Activated T-helper 2 cell treated with anti-CD3 and anti-CD28 coated beads, Interferon-gamma antibody, Interleukin-2, Interleukin-4, amounts not matched to agents 10 μg/mL and 5 μg/mL and 100 μg/mL, durations not matched to agents 14 hours and 24 hours and 36 hours (primary cell): ENCODE data around the gene UBFD1. TPM values are rescaled to one million over a fixed set of nuclear protein-coding genes. Genes with fewer than 3 reads are reported as not detected.
"Not testable (repeated sequence)": the region's sequence is repeated elsewhere in the genome, so short reads cannot be mapped to it uniquely, and the experiment has no call there.

Experiments
- DNase-seq: peaks from one replicate; pipeline ENCODE4 v3.0.0; 2021; ENCODE audit warnings: low spot score
- H3K27ac Mint-ChIP-seq: one replicate; pipeline ENCODE4 v1.8.0; 2021; ENCODE audit warnings: mixed read lengths
- H3K27me3 Mint-ChIP-seq: one replicate; pipeline ENCODE4 v1.8.0; 2021; ENCODE audit warnings: low read depth, mixed read lengths
- H3K36me3 Mint-ChIP-seq: one replicate; pipeline ENCODE4 v1.8.0; 2021; ENCODE audit warnings: low read depth, mixed read lengths
- H3K4me1 Mint-ChIP-seq: one replicate; pipeline ENCODE4 v1.8.0; 2021; ENCODE audit warnings: low read depth, mixed read lengths
- H3K4me3 Mint-ChIP-seq: one replicate; pipeline ENCODE4 v1.8.0; 2021; ENCODE audit warnings: low read depth, mild to moderate bottlenecking, moderate library complexity, mixed read lengths
- H3K9me3 Mint-ChIP-seq: one replicate; pipeline ENCODE4 v1.8.0; 2021; ENCODE audit warnings: mixed read lengths
- intact Hi-C: fragments of 100-400 bp; cut with micrococcal nuclease; formaldehyde crosslinking; loops from one replicate; pipeline ENCODE4 v1.15.1; 2023
- total RNA-seq: library from RNA; stranded (reverse); gene quantifications from 2 replicates; pipeline ENCODE4 v1.2.3, GENCODE V29; 2022

UBFD1 gene, protein sequence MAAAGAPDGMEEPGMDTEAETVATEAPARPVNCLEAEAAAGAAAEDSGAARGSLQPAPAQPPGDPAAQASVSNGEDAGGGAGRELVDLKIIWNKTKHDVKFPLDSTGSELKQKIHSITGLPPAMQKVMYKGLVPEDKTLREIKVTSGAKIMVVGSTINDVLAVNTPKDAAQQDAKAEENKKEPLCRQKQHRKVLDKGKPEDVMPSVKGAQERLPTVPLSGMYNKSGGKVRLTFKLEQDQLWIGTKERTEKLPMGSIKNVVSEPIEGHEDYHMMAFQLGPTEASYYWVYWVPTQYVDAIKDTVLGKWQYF
- 57.7 and 62.5 TPM in 2 replicates for total RNA-seq

GRCh38 chr16:23556881-23557778 is at the start of gene UBFD1, which contains the start of gene EARS2:
Gene UBFD1 (plus strand): TSS chr16:23557727. CDS start chr16:23557743, 16 bp downstream.
Gene EARS2 (minus strand): TSS chr16:23557350. CDS start chr16:23557343, 7 bp downstream.
- Mint-ChIP-seq H3K36me3 (peaks cover 31% of the 10 kb centered on the region), H3K27ac (peak within 1 kb of the TSS; percentile 92), H3K4me1 (peaks cover 19% of the 10 kb centered on the region), H3K4me3 (peak within 1 kb of the TSS; percentile 97), H3K9me3 (no peaks in the 10 kb centered on the region), H3K27me3 (no peaks in the 10 kb centered on the region)
- intact Hi-C loops, result loop anchor here (1.0 to 5.0 kb wide), 6 partner anchors 39 to 113 kb away; partner anchors contain the start of genes COG7, DCTN5, NDUFAB1 and PALB2
- DNase-seq, result peak; percentile 96

- peak overlapping the region; percentile 90 for H3K27ac Mint-ChIP-seq
Observed at GRCh38 chr16:23508589-23509440, 48.7 kb upstream of the UBFD1 start.

DNA sequence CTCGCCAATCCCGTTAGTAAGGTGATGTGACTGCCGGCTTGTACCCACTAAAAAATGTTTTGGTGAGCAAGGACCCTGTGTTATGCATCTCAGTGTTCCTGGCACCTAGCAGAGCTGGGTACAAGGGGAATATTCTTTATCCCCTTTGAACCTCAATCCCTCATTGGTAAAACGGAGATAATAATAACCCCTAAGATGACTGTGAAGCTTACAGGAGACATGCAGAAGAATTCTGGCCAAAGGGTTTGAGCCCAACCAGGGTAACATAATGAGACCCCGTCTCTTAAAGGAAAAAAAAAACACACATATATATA is 48.1 kb upstream of the UBFD1 start:
- Mint-ChIP-seq H3K4me1 (peaks cover 56% of the 10 kb centered on the region), H3K4me3 (peak overlapping the region; percentile 91), H3K9me3 (no peaks in the 10 kb centered on the region), H3K36me3 (peaks cover 35% of the 10 kb centered on the region), H3K27me3 (no peaks in the 10 kb centered on the region), H3K27ac (peak overlapping the region; percentile 90)
- DNase-seq, result no peak
- intact Hi-C loops, result loop anchor here (1.0 to 10.0 kb wide), 4 partner anchors 48 to 135 kb away; partner anchors contain the start of genes COG7, DCTN5, EARS2 and NDUFAB1

More at GRCh38 chr16:23508589-23509440, 48.7 kb upstream of the UBFD1 start:
- Mint-ChIP-seq H3K4me3 (peak overlapping the region; percentile 91), H3K4me1 (peaks cover 57% of the 10 kb centered on the region), H3K36me3 (peaks cover 34% of the 10 kb centered on the region), H3K9me3 (no peaks in the 10 kb centered on the region), H3K27me3 (no peaks in the 10 kb centered on the region)
- intact Hi-C loops, result loop anchor here (1.0 to 10.0 kb wide), 4 partner anchors 48 to 136 kb away; partner anchors contain the start of genes COG7, DCTN5, EARS2 and NDUFAB1
- DNase-seq, result no peak

GRCh38 chr16:23509782-23510163 is 47.8 kb upstream of the UBFD1 start:
- H3K27me3 Mint-ChIP-seq, result no peaks in the 10 kb centered on the region
- peak; percentile 24 for DNase-seq
- H3K36me3 Mint-ChIP-seq, result peaks cover 35% of the 10 kb centered on the region
- H3K27ac Mint-ChIP-seq, result peak overlapping the region; percentile 90
- H3K4me3 Mint-ChIP-seq, result peak overlapping the region; percentile 91
- no peaks in the 10 kb centered on the region for H3K9me3 Mint-ChIP-seq
- intact Hi-C loops, result loop anchor here (1.0 to 10.0 kb wide), 5 partner anchors 48 to 163 kb away; partner anchors contain the start of genes COG7, DCTN5, EARS2 and NDUFAB1
- peaks cover 56% of the 10 kb centered on the region for H3K4me1 Mint-ChIP-seq

DNA sequence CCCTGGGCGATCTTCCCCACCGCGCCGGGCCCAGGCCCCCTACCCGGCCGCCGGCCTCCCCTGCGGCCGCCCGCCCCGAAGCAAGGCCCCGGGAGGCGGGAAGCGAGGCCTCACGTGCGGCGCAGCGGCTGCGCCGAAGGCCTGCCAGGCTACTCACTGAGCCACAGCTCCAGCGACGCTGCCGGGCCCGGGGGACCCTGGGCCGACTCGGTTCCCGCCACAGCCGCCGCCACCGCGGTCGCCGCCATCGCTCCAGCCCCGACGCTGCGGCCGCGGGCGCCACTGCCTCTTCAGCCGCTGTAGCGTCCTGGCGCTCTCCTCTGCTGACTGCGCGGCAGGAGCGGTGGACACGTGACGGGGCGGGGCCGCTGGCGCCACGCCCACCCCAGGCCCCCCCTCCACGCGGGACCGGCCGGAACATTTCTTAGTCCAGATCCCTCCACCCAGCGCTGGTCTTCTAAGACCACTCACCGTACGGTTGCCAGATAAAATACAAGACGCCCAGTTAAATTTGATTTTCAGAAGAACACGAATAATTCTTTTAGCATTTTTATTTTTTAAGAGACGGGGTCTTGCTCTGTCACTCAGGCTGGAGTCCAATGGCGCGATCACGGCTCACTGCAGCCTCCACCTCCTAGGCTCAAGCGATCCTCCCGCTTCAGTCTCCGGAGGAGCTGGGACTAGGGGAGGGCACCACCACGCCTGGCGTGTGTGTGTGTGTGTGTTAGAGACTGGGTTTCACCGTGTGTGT is 47.2 kb upstream of the UBFD1 start, which contains the start of gene GGA2:
Gene GGA2 (minus strand): TSS at position 331 of the 751 bp plus-strand sequence. CDS start 83 bp downstream, at position 248.
- peaks cover 54% of the 10 kb centered on the region for H3K4me1 Mint-ChIP-seq
- peak within 1 kb of the TSS; percentile 91 for H3K4me3 Mint-ChIP-seq
- intact Hi-C loops, result loop anchor here (5.0 kb wide), 1 partner anchor 162 kb away; no protein-coding TSS in a partner anchor
- no peaks in the 10 kb centered on the region for H3K9me3 Mint-ChIP-seq
- peak; percentile 73 for DNase-seq
- H3K36me3 Mint-ChIP-seq, result peaks cover 33% of the 10 kb centered on the region
- peak within 1 kb of the TSS; percentile 90 for H3K27ac Mint-ChIP-seq
- no peaks in the 10 kb centered on the region for H3K27me3 Mint-ChIP-seq

GRCh38 chr16:23510915-23511270 is 46.6 kb upstream of the UBFD1 start:
- not testable (repeated sequence) for H3K27ac Mint-ChIP-seq, H3K27me3 Mint-ChIP-seq, H3K9me3 Mint-ChIP-seq, DNase-seq
- Mint-ChIP-seq H3K4me1 (peaks cover 56% of the 10 kb centered on the region), H3K4me3 (peak overlapping the region; percentile 77), H3K36me3 (peaks cover 33% of the 10 kb centered on the region)
- intact Hi-C loops, result loop anchor here (5.0 kb wide), 1 partner anchor 161 kb away; no protein-coding TSS in a partner anchor

- intact Hi-C loops, result loop anchor here (5.0 kb wide), 1 partner anchor 161 kb away; no protein-coding TSS in a partner anchor
- peaks cover 32% of the 10 kb centered on the region for H3K36me3 Mint-ChIP-seq
- no peaks in the 10 kb centered on the region for H3K9me3 Mint-ChIP-seq
- H3K27ac Mint-ChIP-seq, result no peak overlapping the region
- H3K27me3 Mint-ChIP-seq, result no peaks in the 10 kb centered on the region
- no peak overlapping the region for H3K4me3 Mint-ChIP-seq
- H3K4me1 Mint-ChIP-seq, result peaks cover 54% of the 10 kb centered on the region
- DNase-seq, result no peak
Observed at GRCh38 chr16:23511731-23512130, 45.8 kb upstream of the UBFD1 start.

GRCh38 chr16:23512168-23512695 is 45.3 kb upstream of the UBFD1 start:
- Mint-ChIP-seq H3K9me3 (no peaks in the 10 kb centered on the region), H3K27ac (no peak overlapping the region), H3K36me3 (peaks cover 30% of the 10 kb centered on the region), H3K27me3 (no peaks in the 10 kb centered on the region), H3K4me3 (no peak overlapping the region), H3K4me1 (peaks cover 50% of the 10 kb centered on the region)
- no peak for DNase-seq
- intact Hi-C loops, result loop anchor here (5.0 kb wide), 1 partner anchor 160 kb away; no protein-coding TSS in a partner anchor

DNA sequence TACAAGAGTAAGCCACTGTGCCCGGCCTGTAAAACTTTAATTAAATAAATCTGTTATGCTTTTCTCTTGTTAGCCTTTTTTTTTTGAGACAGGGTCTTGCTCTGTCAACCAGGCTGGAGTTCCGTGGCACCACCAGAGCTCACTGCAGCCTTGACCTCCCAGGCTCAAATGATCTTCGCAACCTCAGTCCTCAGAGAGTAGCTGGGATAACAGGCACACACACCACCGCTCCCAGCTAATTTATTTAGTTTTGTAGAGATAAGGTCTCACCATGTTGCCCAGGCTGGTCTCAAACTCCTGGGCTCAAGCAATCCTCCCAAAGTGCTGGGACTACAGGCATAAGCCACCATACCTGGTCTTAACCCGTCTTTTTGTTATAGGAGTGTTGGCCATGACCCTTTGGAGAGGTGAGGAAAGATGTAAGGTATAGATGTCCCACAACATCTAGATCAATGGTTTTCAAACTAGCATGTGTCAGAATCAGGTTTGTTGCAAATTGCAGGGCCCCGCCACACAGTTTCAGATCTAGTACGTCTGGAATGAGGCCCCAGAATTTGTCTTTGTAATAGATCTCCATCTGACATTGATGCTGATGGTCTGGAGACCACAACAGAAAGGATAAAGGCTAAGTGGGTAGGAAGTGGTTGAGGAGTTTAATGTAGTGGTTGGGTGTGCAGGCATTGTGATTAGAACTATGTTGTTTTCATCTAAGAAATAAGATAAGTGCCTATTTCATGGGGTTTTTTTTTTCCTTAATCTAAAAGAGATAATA is 43.0 kb upstream of the UBFD1 start:
- Mint-ChIP-seq H3K4me1 (peaks cover 50% of the 10 kb centered on the region), H3K9me3 (no peaks in the 10 kb centered on the region), H3K36me3 (peaks cover 24% of the 10 kb centered on the region)

GRCh38 chr16:23515881-23516280 is 41.6 kb upstream of the UBFD1 start:
- no peaks in the 10 kb centered on the region for H3K27me3 Mint-ChIP-seq
- peaks cover 25% of the 10 kb centered on the region for H3K36me3 Mint-ChIP-seq
- H3K9me3 Mint-ChIP-seq, result no peaks in the 10 kb centered on the region
- no peak overlapping the region for H3K27ac Mint-ChIP-seq
- intact Hi-C loops, result no loop called here
- H3K4me3 Mint-ChIP-seq, result no peak overlapping the region
- DNase-seq, result no peak
- H3K4me1 Mint-ChIP-seq, result peaks cover 46% of the 10 kb centered on the region

More for the DNA sequence above, 43.0 kb upstream of the UBFD1 start:
- Mint-ChIP-seq H3K27me3 (no peaks in the 10 kb centered on the region), H3K4me3 (no peak overlapping the region), H3K27ac (peak overlapping the region; percentile 21)
- DNase-seq, result peak; percentile 62
- intact Hi-C loops, result loop anchor here (5.0 kb wide), 1 partner anchor 158 kb away; no protein-coding TSS in a partner anchor
